SW 1271 (cell line): Measurements from ENCODE around the gene LCN1.

Source experiments
- DNase-seq, 2 experiments: peaks; one replicate each; lab custom pipeline; 2025; lab: John Stamatoyannopoulos, UW

LCN1 gene

DNA sequence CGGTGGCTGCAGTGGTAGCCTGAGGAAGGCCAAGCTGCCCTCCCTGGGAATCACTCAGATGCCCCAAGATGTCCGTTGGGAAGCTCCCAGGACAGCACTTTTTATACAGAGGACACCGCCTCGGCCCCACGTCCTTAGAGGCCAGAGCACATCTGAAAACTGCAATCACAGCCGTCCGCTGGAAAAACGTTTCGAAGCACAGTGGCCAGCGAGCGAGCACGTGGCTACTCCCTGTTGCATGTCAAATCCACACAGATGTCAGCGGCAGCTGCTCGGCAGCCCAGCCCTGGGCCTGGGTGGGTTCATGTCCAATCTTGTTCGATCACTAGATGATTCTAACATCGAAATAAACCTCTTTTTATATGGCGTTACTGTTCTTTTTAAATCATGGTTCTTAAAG, 32.7 kb upstream of the LCN1 start:
- no peak for DNase-seq

DNA sequence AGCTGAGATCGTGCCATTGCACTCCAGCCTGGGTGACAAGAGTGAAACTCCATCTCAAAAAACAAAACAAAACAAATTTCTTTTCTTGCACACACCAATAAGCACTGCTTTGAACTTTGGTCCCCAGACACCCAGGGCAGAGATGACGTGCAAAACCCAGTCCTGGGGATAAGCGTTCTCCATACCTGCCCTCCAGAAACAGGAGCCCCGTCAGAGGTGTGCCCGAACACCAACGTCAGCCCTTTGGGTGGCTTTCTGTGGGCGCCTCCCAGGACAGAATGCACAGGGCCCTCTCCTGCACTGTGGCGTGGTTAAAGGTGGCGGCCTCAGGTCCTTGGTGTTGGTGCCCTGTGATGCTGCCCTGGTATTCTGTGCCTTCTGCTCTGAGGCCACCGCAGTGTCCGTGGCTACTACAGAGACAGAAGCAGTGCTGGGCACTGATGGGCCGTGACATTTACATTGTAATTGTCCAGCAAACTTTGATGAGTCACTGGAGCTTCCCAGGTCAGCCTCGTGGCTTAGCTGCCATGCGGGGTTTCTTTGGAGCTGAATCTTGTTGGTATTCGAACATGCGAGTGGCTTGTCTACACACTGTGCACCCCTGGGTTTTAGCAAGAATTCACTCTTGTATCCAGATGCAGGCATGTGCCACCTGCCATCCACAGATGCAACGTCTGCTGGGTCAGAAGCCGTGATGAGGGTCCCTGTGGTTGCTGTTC, 31.9 kb upstream of the LCN1 start:
- no peak for DNase-seq

DNA sequence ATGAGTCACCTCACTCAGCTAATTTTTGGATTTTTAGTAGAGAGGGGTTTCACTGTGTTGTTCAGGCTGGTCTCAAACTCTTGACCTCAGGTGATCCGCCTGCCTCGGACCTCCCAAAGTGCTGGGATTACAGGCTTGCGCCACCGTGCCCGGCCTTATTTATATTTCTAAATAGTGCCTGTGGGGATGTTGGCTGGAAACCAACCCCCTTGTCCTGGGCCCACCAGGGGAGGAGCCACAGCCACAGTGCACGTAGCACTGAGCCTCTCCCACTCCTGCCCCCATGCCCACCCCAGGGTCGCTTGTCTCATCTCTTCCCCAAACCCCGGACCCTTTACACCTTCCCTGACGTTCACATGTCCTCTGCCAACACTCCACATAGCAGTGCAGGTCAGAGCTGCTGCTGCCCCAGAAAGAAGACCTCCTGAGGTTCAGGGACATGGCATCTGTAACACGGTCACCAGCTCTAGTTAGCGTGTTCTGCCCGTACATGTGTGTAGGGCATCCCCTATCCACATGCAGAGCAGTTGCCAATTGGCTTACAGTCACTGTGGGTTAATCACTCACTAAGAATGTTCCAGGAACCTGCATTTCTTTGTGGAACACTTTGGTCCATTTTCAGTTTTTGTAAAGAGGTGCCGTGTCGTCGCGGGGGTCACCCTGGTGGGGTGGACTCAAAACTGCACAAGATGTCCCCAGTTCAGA, 30.9 kb upstream of the LCN1 start:
- DNase-seq = no peak

DNA sequence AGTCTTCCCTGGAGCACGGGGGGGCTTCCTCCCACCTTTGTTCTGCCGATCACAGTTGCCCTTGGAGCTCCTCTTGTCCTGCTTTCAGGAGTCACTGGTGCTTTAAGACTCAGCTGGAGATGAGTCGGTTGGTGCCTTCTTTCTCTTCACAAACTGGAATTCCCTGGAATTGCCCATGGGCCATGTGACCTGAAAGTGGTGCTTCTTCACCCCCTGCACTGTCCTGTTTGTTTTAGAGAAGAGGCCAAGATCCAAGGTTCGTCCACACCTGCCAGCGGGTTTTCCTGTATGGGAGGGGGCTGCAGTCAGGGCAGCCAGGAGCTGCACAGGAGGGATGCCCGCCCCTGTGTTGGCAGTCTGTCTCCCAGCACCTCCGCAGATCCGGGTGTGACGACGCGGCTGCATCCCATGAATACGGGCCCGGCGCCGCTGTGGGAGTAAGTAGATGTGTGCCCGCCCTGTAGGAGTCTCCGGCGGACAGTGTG, 30.2 kb upstream of the LCN1 start:
- no peak for DNase-seq

DNA sequence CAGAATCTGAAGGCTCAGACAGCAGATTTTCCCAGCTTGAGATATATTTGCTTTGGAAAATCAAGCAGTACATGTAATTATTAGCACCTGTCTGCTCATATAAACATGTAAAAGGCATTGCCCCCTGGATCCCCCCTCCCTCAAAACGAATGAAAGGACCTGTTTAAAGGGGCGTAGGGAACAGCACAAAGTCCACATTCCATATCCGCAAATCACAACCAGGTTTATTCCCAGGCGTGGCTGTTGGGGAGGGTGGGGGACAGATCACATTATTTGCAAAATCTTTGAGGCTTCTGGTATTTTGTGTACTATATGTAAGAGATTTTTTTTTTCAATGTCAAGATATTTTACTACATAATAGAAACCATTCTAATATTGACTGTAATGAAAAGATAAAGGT, 29.5 kb upstream of the LCN1 start:
- DNase-seq = no peak

DNA sequence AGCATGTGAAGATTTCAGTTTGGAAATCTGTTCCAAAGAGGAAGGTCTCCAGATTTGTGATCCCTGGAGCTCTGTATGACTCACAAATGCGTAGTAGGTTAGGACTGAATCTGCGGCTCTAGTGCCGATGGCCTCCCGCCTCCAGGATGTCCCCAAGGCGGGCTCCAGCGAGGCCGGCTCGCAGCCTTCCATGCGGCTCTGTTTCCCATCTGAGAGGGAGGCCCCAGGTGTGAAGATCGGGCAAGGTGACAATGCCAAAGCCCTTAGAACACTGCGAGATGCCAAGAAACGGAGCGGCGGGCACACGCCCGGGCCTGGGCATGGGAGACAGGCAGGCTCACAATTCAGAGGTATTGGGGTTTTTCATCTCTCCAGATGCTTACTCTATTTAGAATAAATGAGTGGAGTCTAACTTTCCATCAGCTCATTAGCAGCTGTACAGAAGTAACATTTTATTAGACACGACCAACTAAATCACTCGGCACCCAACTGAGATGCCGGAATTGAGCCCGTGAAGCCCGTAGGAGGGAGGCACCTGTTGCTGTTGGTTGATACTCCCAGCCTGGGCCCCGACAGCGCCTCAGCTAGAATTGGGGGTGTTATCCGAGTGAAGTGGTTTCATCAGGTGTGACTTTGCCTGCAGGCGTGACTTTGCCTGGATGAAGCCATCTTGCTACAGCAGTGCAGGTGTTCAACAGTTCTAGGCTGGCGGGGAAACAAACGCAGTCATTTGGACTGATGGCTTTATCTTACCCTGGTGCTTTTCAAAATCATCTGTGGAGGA, 28.2 kb upstream of the LCN1 start:
- DNase-seq = no peak

DNA sequence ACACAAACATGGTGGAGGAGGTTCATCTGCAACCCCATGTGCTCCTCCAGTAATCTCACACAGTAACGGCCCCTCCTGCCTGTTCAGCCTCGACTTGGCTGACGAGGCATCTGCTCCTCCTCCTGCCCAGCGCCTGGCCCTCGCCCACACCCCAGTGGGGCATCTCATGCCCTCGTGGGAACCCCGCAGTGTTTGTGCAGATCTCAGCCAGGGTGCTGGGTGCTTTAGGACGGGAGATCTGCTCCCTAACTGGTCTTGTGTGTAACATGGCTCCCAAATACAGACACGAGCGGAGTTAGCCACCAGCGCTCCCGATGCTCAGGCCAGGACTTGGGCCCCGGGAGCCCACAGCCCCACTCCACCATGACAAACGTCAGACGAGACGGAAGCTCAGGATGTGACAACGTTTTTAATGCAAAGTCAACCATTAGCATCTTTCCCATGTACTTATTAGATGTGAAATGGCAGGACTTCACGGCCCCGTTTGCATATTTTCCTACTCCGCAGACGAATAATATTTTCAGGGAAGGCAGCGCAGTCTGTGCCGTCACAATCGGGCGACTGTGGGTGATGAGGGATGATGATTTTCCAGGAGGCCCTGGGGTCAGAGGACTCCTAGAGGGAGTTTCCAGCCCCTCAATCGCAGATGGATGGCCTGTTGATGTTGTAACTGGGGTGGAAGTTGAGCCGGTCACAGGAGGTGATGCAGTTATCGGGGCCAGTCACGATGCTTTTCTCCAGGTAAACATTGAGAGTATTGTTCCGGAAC, 26.3 kb upstream of the LCN1 start:
- no peak for DNase-seq

DNA sequence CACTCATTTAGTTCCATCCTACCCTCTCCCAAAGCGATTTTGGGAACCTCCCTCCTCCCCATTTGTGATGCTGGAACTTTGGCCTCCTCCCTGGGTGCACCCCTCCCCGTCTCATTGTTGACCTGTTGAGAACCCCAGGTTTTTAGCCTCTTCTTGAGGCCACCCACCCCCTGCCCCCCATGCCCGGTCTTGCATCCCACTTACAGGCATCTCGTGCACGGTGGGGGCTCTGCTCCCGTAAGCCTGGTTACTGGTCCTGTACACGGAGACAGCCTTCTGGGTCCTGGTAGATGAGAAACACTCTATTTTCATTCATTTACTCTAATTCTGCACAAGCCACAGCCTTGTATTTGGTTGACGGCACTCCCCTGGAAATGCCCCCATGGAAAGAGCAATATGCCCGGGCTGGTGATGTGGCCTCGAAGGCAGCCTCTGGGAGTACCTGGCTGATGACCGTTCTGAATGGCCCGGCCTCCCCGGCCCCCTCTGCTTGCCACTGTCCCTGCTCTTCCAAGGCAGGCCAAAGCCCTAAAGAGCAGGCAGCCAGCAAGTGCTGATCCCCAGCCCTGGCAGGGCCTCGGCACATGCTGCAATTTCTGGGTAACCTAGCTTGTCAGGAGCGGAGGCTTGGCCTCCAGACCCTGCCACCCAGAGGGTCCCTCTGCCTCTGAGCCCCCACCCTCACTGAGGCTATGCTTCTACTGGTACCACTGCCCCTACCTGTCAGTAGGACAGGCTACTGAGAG, 22.7 kb upstream of the LCN1 start:
- DNase-seq = no peak

DNA sequence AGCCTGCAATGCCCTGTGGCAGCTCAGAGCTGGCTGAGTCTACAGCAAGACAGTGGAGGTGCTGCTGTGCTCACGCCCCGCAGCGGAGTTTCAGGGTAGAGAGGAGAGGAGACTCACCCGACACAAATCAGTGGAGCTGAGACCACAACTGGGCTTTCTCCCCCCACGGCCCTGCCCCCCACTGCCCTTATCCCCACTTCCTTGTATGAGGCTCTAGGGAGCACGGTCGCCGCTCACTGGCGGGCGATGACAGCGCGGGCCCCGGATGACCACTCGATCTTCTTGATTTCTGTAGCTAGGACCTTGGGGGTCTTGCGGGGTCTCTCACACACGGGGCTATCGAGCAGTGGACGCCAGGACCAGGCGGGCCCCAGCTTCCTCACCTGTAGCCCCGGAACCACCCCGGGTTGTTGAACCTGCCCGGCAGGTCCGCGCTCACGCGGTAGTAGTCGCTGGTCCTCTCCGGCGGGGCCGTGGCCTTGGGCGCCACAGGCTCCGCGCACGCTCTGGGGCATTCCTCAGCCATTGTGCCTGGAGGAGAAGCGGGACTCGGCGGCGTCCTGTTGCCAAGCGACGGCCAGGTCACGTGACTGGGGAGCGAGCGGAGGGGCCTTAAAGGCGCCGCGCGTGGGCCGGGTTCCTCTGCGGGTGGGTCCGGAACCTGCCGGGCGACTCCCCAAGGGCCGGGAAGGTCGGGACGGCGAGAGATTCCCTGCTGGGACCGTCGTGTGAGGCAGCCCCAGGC, 21.7 kb upstream of the LCN1 start:
- peak; percentile 36 to 84 for DNase-seq

DNA sequence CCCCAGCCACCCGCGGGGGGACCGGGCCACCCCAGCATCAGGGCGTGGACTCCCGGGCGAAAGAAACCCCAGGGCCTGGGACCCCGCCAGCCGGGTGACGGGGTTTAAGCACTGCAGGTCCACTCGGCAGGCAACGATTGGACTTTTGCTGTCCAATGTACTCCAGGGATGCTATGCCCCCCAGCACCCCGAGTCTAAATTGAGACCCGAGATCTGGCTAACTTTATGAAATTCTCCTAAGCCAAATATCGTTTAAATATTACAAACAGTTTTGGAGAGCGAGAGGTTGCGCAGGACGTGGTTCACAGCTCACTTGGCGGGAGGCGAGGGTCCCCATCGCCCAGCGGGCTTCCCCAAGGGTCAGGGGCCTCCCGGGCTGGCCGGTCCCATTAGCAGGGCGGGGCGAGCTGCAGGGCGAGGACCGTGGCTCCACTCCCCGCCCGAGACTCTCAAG, 21.1 kb upstream of the LCN1 start:
- peak in 1 of 2 experiments; percentile 66 for DNase-seq

DNA sequence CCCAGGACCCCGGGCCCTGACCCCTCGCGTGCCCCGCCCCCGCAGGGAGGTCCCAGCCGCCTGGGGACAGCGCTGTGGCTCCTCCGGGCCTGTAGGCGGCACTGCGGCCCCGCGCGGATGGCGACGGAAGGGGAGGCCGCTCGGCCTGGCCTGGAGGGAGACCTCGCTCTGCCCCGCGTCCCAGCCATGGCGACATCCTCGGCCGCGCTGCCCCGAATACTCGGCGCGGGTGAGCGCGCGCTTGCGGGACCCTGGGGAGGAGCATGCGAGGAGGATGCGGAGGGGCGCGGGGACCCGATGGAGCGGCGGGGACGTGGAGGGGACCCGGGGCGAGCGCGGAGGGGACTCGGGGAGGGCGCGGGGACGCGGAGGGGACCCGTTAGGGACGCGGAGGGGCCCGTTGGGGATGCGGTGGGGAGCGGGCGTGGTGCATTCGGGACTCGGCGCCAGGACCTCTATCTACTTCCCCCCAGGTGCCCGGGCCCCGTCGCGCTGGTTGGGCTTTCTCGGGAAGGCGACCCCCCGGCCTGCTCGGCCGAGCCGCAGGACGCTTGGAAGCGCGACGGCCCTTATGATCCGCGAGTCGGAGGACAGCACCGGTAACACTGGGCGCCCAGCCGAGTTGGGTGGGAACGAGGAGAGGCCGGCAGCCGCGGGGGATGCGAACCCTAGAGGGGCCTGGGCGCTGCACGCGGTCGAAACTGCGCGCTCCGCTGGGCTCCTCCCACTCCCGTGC, 20.5 kb upstream of the LCN1 start, which contains the start of gene MRPS2:
Gene MRPS2 (plus strand): TSS at position 158 of the 736 bp plus-strand sequence. CDS start 29 bp downstream, at position 187.
- DNase-seq = peak; percentile 65 to 80

DNA sequence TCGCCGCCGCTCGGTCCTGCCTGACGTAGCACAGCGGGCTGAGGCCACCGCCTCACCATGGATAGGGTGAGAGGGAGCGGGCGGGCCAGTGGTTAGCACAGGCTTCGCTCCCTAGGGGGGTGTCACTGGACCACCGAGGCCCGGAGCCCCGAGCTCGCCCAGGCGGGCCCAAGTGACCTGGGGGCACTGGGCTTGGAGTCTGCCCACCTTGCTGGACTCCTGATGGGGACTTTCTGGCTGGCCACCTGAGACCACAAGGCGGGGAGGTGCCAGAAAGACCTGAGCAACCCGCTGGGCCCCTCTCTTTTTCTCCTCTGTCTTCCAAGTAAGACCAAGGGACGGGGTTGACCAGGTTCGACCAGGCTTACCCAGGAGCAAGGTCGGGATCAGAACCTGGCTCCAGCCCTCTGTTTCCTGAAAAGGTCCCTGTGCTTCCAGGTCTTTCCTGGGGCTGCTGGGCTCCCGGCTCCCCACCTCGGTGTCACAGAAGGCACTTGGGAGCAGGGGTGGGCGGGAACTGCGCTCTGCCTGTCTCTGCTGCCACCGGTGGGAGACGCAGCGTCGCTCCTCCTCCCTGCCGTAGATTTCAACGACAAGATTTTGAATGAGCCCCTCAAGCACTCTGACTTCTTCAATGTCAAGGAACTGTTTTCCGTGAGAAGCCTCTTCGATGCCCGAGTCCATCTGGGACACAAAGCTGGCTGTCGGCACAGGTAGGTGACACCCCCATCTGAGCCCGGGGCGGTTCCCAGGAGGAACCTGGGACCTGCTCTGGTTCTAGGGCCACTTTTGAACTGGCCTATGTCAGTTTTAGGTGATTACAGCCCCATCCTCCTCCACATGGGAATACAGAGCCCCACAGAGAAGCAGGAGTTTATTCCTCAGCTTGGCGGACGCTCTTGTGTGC, 19.7 kb upstream of the LCN1 start:
- no peak for DNase-seq

DNA sequence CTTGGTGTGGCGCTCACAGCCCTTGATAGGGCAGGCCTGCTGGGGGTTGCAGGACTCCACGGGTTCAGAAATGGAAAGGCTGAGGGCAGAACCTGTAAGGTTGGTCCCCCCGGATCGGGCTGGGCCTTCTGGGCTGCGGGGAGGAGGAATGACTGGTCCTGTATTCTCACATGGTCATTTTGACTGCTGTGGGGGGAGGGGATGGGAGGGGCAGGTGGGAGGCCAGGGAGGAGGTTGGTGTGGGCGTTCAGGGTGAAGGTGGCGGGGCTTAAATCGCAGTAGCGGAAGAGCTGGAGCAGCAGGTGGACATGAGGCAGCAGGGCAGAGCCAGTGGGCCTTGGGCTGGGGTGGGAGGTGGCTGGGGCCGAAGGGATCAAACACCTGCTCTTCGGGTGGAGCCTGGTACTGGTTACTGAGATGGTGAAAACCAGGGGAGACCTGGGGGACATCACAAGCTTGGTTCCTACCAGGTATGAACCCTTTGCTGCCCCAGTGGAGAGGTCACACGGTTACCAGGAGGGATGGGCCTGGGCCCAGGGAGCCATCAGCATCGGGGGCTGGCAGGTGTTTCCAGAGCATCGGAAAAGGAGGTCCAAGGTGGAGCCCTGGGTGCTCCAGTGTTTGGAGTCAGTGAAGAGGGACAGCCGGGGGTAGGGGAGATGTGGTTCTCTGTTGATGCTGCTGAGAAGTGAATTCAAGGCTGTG, 18.9 kb upstream of the LCN1 start:
- no peak for DNase-seq

DNA sequence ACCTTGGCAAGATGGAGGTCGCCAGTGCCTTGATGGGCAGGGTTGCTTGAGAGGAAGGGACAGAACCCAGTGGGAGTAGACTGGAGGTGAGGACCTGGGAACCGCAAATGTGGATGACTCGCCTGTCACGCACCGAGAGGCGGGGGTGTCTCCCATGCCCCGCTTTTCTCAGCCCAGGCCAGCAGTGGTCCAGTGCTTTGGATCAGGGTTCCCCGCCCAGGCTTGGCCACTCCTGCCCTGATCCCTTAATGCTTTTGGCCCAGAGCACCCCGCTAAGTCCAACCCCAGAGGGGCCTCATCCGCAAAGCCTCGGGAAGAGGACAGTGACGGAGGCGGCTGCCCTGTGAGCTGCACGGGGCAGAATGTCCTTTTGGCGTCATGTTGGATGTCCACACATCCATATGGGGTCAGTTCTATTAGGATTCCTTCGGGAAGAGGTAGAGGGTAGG, 18.3 kb upstream of the LCN1 start:
- no peak for DNase-seq

DNA sequence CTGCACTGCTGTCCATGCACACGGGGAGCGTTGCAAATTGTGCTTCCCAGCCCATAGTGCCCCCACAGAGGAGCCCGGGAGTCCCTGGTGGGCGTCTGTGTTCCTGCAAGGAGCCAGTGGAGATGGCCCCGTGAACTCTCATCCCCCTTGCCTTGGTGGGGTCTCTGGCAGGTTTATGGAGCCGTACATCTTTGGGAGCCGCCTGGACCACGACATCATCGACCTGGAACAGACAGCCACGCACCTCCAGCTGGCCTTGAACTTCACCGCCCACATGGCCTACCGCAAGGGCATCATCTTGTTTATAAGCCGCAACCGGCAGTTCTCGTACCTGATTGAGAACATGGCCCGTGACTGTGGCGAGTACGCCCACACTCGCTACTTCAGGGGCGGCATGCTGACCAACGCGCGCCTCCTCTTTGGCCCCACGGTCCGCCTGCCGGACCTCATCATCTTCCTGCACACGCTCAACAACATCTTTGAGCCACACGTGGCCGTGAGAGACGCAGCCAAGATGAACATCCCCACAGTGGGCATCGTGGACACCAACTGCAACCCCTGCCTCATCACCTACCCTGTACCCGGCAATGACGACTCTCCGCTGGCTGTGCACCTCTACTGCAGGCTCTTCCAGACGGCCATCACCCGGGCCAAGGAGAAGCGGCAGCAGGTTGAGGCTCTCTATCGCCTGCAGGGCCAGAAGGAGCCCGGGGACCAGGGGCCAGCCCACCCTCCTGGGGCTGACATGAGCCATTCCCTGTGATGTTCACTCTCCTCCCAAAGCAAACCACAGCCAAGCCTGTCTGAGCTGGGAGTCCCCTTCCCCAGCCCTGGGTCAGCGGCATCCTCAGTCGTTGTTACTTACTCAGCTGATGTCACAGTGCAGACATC, 17.6 kb upstream of the LCN1 start:
- no peak for DNase-seq
